IMR-90 (cell line): ENCODE results near the gene AMZ2.

ENCODE experiments used
- MAFK ChIP-seq: IDR thresholded peaks from 2 replicates; pipeline ENCODE4 v1.6.1; 2012; ENCODE audit warnings: low read depth, low read length, improper control_type of control experiment
- POLR2A ChIP-seq: IDR thresholded peaks from 2 replicates; pipeline ENCODE4 v1.6.1; 2012; ENCODE audit warnings: mild to moderate bottlenecking, low read depth, low read length
- RCOR1 ChIP-seq: IDR thresholded peaks from 2 replicates; pipeline ENCODE4 v1.6.1; 2012; ENCODE audit warnings: mild to moderate bottlenecking, low read length, improper control_type of control experiment; ENCODE audit not compliant: insufficient replicate concordance
- USF2 ChIP-seq: fragments of 150-350 bp; IDR thresholded peaks from 2 replicates; pipeline ENCODE4 v1.6.1; 2017; ENCODE audit warnings: mild to moderate bottlenecking, antibody characterized with exemption, low read length, low read depth
- TF ChIP-seq, protein P1 (sequence below): conservative IDR thresholded peaks from 2 replicates; pipeline ENCODE4 v1.5.1; 2012; ENCODE audit warnings: mild to moderate bottlenecking, low read depth, low read length, improper control_type of control experiment

DNA sequence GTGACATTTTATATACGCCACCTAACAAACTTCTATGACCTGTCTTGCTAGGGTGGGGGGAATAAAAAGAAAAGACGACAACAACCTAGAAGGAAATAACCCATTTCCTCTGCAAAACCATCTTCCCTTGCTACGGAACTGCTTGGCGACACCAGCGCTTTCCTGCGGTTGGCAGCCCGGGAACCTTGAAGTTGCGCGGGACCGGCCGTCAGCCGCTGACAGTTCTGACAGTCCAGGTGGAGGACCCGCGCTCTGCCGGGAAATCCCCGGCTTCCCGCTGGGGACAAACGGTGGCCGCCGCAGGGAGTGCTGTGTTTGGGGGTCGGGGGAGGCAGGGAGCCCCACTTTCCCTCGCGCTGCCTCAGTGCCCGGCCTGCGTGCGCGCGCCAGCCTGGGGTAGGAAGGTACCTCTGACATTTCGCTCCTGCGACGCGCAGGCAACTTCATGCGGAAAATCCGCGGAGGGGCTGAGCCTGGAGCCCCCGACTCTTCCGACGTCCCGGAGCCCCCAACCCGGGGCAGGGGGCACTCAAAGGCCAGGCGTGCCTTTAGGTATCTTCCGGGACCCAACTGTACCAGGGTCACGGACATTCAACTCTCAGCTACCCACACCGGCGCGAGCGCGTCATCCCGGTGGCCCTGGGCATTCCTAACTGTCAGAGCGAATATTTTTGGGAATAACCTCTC, 42.6 kb downstream of the AMZ2 start:
- TF ChIP-seq, protein P1, sequence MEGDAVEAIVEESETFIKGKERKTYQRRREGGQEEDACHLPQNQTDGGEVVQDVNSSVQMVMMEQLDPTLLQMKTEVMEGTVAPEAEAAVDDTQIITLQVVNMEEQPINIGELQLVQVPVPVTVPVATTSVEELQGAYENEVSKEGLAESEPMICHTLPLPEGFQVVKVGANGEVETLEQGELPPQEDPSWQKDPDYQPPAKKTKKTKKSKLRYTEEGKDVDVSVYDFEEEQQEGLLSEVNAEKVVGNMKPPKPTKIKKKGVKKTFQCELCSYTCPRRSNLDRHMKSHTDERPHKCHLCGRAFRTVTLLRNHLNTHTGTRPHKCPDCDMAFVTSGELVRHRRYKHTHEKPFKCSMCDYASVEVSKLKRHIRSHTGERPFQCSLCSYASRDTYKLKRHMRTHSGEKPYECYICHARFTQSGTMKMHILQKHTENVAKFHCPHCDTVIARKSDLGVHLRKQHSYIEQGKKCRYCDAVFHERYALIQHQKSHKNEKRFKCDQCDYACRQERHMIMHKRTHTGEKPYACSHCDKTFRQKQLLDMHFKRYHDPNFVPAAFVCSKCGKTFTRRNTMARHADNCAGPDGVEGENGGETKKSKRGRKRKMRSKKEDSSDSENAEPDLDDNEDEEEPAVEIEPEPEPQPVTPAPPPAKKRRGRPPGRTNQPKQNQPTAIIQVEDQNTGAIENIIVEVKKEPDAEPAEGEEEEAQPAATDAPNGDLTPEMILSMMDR, result no peak
- TF ChIP-seq MAFK (no peak), RCOR1 (no peak), USF2 (no peak), POLR2A (no peak)
